Mucosa of descending colon (tissue), 3 donors: ENCODE measurements around the gene WDR90. TPM values are rescaled to one million over a fixed set of nuclear protein-coding genes. Genes with fewer than 3 reads are reported as not detected.
A peak's percentile ranks its signal among the peaks of the same experiment; 100 is the strongest.

Experiments used
- ATAC-seq: fragments of 200-7000 bp; cut with Tn5 transposase; one replicate; pipeline ENCODE4 v1.9.1; 2020; ENCODE audit warnings: mild to moderate bottlenecking, moderate library complexity
- DNase-seq, 3 donors: peaks; one replicate each; pipeline ENCODE4 v3.0.0-alpha.2; 2020
- H3K36me3 ChIP-seq: fragments of 200-600 bp; one replicate; pipeline ENCODE4 v1.8.0; 2021; ENCODE audit warnings: low read depth, mild to moderate bottlenecking
- H3K4me1 ChIP-seq: fragments of 200-600 bp; one replicate; pipeline ENCODE4 v1.8.0; 2021; ENCODE audit warnings: low read depth, mild to moderate bottlenecking
- H3K4me3 ChIP-seq: fragments of 200-600 bp; one replicate; pipeline ENCODE4 v1.8.0; 2021; ENCODE audit warnings: mild to moderate bottlenecking
- H3K9me3 ChIP-seq: fragments of 200-600 bp; one replicate; pipeline ENCODE4 v1.8.0; 2021; ENCODE audit warnings: mild to moderate bottlenecking
- intact Hi-C, 2 donors: fragments of 100-400 bp; cut with DNase I in 1 of 2; cut with micrococcal nuclease in 1 of 2; formaldehyde crosslinking; loops; one replicate each; pipeline versions ENCODE4 v1.11.0 to v1.11.1; 2022; cut with DNase I, micrococcal nuclease
- total RNA-seq, 3 donors: library from RNA; stranded (reverse); fragmentation: NEBNext Ultra II Directional in 2 of 3; extraction: Animal tissue kit (Norgen Biotek cat#: 25700) in 2 of 3; gene quantifications; one replicate each; pipeline versions ENCODE4 v1.2.1 to v1.2.4, GENCODE V29; 2021 to 2023
- TF ChIP-seq, protein P1 (sequence below): fragments of 200-600 bp; IDR thresholded peaks from one replicate; pipeline ENCODE4 v1.8.0; 2022; ENCODE audit warnings: antibody characterized with exemption, mild to moderate bottlenecking
- donor health status: DM: no; HTN: no; CAD: no; lungs with moderate emphysema.
- donor health status: DM: no; HTN: no; CAD: no.
- donor health status: DM: no; HTN: yes; CAD: no.

WDR90 gene
- total RNA-seq, 3 donors from 2014 or later, result 35.0 to 54.9 (median 50.2) TPM

DNA sequence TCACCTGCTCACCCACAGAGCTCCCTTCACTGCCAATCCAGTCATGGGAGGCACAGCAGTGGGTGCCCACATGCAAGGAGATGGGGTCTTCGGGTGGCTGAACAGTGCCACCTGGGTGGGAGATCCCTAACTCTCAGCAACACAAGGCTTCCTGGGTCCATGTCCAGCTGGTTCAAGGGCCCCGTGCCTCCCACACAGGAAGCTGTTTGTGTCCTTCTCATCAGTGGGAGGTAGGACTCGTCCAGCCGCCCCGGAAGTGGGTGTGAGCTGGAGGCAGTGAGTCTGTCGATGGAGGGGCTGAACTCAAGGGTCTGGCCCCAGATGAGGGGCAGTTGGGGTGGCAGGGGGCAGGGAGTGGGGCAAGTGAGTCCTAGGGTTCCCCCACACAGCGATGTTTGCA, 54.9 kb downstream of the WDR90 start:
- ATAC-seq (no peak), DNase-seq (no peak)
- Histone ChIP-seq H3K4me3 (no peak overlapping the region), H3K9me3 (no peaks in the 10 kb centered on the region), H3K4me1 (peaks cover 2% of the 10 kb centered on the region), H3K36me3 (no peaks in the 10 kb centered on the region)
- TF ChIP-seq, protein P1, sequence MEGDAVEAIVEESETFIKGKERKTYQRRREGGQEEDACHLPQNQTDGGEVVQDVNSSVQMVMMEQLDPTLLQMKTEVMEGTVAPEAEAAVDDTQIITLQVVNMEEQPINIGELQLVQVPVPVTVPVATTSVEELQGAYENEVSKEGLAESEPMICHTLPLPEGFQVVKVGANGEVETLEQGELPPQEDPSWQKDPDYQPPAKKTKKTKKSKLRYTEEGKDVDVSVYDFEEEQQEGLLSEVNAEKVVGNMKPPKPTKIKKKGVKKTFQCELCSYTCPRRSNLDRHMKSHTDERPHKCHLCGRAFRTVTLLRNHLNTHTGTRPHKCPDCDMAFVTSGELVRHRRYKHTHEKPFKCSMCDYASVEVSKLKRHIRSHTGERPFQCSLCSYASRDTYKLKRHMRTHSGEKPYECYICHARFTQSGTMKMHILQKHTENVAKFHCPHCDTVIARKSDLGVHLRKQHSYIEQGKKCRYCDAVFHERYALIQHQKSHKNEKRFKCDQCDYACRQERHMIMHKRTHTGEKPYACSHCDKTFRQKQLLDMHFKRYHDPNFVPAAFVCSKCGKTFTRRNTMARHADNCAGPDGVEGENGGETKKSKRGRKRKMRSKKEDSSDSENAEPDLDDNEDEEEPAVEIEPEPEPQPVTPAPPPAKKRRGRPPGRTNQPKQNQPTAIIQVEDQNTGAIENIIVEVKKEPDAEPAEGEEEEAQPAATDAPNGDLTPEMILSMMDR, result no peak
- intact Hi-C loops, result no loop called here

DNA sequence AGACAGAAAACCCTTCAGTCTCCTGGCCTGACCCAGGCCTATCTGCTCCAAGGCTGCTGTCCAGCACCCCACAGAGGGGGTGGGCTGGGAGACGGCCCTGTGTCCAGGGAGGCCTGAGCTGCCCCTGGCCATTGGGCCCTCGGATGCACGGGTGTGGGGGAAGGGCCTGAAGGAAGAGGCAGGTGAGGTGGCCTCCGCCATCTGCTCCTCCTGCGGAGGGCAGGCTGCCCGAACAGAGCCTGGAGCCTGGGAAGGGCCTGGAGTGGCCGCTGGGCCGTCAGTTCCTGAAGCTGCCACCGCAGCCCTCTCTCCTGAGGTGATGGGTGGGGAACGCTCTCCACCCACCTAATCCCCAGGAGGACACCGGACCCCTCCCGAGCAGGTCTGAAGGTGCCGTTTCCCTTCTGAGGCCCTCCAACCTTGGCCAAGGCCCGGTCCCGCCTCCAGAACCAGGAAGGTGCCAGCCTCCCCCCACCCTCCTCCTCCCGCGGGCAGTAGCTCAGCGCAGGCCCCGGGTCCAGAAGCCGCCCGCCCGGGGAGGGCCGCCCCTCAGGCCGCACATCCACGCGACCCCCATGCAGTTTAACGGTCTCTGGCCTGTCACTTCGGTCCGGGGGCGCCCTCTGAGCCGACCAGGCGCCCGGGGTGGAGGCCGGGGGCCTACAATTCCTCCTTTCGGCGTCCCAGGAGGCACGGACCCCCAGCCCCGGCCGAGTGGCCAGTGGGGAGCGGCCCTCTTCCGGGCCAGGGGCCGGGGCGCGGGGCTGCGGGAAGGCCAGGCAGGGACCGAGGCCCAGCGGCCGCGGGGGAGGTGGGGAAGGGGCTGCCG, 55.6 kb downstream of the WDR90 start:
- no peak for DNase-seq
- H3K4me3 ChIP-seq, result no peak overlapping the region
- H3K9me3 ChIP-seq, result no peaks in the 10 kb centered on the region
- TF ChIP-seq, protein P1, result no peak
- intact Hi-C loops, result no loop called here
- H3K36me3 ChIP-seq, result no peaks in the 10 kb centered on the region
- H3K4me1 ChIP-seq, result peaks cover 2% of the 10 kb centered on the region
- ATAC-seq, result no peak

DNA sequence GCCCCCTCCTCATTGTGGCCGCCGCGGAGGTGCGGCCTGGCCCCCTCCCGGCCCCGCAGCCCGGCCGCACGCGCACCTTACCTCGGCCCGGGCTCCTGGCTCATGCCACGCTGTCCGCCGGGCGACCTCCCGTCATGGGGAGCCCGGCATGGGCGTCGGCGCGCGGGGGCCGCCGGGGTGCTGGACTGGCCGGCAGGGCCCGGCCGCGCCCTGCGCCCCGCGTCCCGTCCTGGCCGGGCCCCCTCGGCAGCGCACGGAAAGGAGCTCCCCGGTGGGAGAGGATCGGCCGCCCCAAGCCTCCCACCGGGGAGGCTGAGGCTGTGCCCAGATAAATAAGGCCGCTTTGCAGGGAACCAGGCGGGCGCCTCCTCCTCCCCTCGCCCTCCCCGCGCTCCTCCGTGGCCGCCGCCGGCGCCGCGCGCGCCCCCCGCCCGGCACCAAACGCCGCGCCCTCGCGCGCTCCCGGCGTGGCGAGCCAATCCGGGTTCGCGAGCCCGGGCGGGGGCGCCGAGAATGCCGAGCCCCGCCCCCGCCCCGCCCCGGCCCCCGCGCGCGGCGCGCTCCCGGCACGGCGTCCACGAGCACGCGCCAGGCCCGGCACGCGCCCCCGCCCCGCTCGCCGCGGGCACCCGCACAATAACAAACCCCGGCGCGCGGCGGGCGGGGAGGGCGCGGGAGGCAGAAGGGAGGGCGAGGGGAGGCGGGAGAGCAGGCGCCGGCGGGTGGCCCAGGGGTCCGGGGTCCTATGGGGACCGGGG, 56.4 kb downstream of the WDR90 start, which contains the start of gene FBXL16:
FBXL16 (minus strand) TSS at position 371 of the 758 bp plus-strand sequence. CDS start 8,396 bp downstream, outside the sequence.
- no peaks in the 10 kb centered on the region for H3K36me3 ChIP-seq
- DNase-seq, result no peak
- no peak for ATAC-seq
- TF ChIP-seq, protein P1, result no peak
- no peaks in the 10 kb centered on the region for H3K9me3 ChIP-seq
- H3K4me3 ChIP-seq, result no peak within 1 kb of the TSS
- intact Hi-C loops, result no loop called here
- peaks cover 2% of the 10 kb centered on the region for H3K4me1 ChIP-seq

DNA sequence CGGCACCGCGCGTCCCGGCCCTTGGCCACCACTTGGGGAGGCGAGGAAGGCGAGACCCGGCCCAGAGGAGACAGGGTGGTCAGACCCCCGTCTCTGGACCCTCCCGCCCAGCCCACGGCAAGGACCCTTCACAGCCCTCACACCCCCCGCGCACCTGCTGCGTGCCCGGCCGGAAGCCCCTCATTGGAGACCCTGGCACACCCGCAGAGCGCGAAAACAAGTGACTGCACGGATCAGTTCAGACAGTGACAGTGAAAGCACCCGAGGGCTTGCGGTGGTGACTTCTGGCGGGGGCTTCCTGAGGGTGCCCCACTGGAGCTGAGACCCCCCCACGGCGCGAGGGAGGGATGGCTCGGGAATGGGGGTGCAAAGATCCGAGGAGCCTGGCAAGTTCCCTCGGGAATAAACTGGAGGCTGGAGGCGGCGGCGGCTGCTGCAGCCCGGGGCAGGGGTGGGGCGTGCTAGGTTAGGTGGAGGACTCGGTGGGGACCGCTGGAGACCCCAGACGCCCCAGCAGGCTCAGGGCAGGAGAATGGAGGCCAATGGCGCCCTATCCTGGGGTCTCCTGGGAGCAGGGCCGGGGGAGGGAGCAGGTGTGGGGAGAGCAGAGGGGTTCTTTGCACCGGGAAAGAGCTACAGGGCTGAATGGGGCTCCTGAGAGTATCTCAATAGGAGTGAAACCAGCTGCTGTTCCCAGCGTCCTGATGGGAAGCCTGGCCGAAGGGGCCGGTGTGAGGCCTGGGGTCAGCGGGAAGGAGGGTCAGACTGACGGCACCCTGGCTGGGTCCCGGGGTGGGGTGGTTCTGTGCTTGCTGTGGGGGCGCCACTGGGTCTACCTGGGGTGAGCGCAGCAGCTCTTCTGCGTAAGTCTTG, 57.3 kb downstream of the WDR90 start:
- ATAC-seq (no peak), DNase-seq (no peak)
- Histone ChIP-seq H3K36me3 (no peaks in the 10 kb centered on the region), H3K4me1 (peaks cover 2% of the 10 kb centered on the region), H3K4me3 (no peak overlapping the region), H3K9me3 (no peaks in the 10 kb centered on the region)
- intact Hi-C loops, result no loop called here
- TF ChIP-seq, protein P1, result no peak

DNA sequence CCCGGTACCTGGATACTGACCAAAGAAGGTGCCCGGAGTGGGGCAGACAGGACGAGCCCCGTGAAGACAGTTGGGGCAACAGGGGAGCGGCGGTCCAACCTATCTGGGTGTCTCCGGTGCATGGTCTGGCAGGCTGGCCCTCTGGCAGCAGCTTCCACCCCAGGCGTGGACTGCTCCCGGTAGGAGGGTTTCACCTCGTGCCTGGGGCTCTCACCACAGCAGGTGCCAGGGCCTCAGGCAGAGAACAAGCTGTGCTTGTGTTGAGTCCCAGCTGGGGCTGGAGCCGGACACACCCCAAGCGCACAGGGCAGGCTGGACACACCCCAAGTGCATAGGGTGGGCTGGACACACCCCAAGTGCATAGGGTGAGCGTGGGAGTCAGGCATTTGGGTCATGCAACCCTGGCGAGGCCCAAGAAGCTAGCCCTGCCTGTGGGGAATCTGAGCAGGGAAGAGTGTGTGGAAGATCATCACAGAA, 57.9 kb downstream of the WDR90 start:
- no peak overlapping the region for H3K4me3 ChIP-seq
- DNase-seq, result no peak
- H3K4me1 ChIP-seq, result peaks cover 2% of the 10 kb centered on the region
- H3K9me3 ChIP-seq, result no peaks in the 10 kb centered on the region
- intact Hi-C loops, result no loop called here
- TF ChIP-seq, protein P1, result no peak
- H3K36me3 ChIP-seq, result no peaks in the 10 kb centered on the region
- peak; percentile 15 for ATAC-seq
